Colonic mucosa (tissue), 4 donors: Measurements from ENCODE around the gene ARHGAP23. TPM values are rescaled to one million over a fixed set of nuclear protein-coding genes. Genes with fewer than 3 reads are reported as not detected.
"Not testable (repeated sequence)": the region's sequence is repeated elsewhere in the genome, so short reads cannot be mapped to it uniquely, and the experiment has no call there.

Source experiments
- DNase-seq: peaks from one replicate; pipeline ENCODE4 v3.0.0-alpha.2; 2020
- H3K27ac ChIP-seq: fragments of 200-600 bp; one replicate; pipeline ENCODE4 v1.8.0; 2021
- H3K27me3 ChIP-seq: fragments of 200-600 bp; one replicate; pipeline ENCODE4 v1.8.0; 2021
- H3K36me3 ChIP-seq: fragments of 200-600 bp; one replicate; pipeline ENCODE4 v1.8.0; 2021
- H3K4me1 ChIP-seq: fragments of 200-600 bp; one replicate; pipeline ENCODE4 v1.8.0; 2021; ENCODE audit warnings: mild to moderate bottlenecking
- H3K4me3 ChIP-seq: fragments of 200-600 bp; one replicate; pipeline ENCODE4 v1.8.0; 2021
- H3K9ac ChIP-seq, 2 donors: one replicate each; pipeline ENCODE4 v1.7.0; 2013; ENCODE audit warnings: control low read depth in 2 of 2, low read depth in 2 of 2, low read length in 2 of 2
- H3K9me3 ChIP-seq: fragments of 200-600 bp; one replicate; pipeline ENCODE4 v1.8.0; 2021
- intact Hi-C: fragments of 100-400 bp; cut with DNase I; formaldehyde crosslinking; loops from one replicate; pipeline ENCODE4 v1.14.1; 2022
- total RNA-seq, 2 donors: library from RNA; stranded (reverse); fragmentation: NEBNext Ultra II Directional in 1 of 2; extraction: Animal tissue kit (Norgen Biotek cat#: 25700) in 1 of 2; gene quantifications; one replicate each; pipeline ENCODE4 v1.2.1, GENCODE V29; 2021
- TF ChIP-seq, protein P1 (sequence below): fragments of 200-600 bp; IDR thresholded peaks from one replicate; pipeline ENCODE4 v1.8.0; 2022; ENCODE audit warnings: antibody characterized with exemption, mild to moderate bottlenecking
- donor health status: healthy.
- donor health status: DM: no; HTN: no; CAD: no.
- donor health status: DM: no; HTN: no; CAD: no.

ARHGAP23 gene
- total RNA-seq, 2 donors from 2014 or later: 4.0 to 14.1 TPM

GRCh38 chr17:38482039-38482699 is 53.9 kb downstream of the ARHGAP23 start:
- not testable (repeated sequence) for DNase-seq, H3K9ac ChIP-seq, H3K27ac ChIP-seq, H3K27me3 ChIP-seq, H3K4me3 ChIP-seq, H3K4me1 ChIP-seq, H3K36me3 ChIP-seq, H3K9me3 ChIP-seq
- intact Hi-C loops: loop anchor here (5.0 kb wide), 2 partner anchors 40 to 60 kb away; no protein-coding TSS in a partner anchor

GRCh38 chr17:38482700-38483043 is 54.4 kb downstream of the ARHGAP23 start:
- not testable (repeated sequence) for H3K36me3 ChIP-seq, H3K9ac ChIP-seq, H3K4me1 ChIP-seq, H3K27me3 ChIP-seq, H3K4me3 ChIP-seq, H3K27ac ChIP-seq, H3K9me3 ChIP-seq, DNase-seq
- intact Hi-C loops: loop anchor here (5.0 kb wide), 2 partner anchors 40 to 60 kb away; no protein-coding TSS in a partner anchor

DNA sequence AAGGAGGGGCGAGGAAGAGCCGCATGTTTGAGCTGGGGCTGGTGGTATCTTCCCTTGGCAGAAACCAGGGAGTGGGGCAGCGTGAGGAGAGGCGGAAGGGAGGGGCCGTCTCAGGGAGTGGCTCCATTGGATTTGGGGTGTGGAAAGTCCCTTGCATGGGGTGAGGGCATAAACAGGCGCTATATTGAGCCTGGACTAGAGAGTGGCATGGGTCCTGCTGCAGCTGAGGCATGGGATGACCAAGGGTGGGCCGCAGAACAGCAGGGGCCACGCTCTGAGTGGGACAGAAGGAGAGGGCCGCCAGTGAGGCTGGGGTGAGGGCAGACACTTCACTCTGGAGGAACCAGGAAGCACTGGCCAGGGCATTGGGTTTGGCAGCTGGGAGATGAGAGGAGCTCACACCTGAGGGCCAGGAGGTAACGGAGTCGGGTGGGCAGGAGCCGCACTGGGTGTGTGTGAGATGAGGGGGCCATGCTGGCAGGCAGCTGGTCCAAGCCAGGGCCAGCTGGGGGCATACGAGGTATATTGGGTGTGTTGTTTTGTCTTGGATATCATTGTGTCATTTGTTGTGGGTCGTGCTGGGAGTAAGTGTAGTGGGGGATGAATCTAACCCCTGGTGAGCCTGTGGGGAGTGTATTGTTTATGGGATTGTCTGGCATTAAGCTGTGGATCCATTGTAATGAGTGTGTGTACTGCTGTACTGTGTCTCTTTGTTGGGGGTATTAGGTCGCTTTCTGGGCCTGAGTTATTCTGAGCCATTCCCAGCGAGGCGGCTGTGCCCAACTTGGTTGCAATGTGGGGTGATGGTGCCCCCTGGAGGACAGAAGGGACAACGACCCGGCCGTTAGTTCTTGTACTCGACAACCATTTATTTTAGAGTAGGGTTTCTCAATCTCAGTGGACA is 56.2 kb downstream of the ARHGAP23 start:
- H3K9ac ChIP-seq, H3K4me3 ChIP-seq, H3K9me3 ChIP-seq, H3K36me3 ChIP-seq, H3K27me3 ChIP-seq, H3K27ac ChIP-seq, H3K4me1 ChIP-seq: not testable (repeated sequence)
- TF ChIP-seq, protein P1, sequence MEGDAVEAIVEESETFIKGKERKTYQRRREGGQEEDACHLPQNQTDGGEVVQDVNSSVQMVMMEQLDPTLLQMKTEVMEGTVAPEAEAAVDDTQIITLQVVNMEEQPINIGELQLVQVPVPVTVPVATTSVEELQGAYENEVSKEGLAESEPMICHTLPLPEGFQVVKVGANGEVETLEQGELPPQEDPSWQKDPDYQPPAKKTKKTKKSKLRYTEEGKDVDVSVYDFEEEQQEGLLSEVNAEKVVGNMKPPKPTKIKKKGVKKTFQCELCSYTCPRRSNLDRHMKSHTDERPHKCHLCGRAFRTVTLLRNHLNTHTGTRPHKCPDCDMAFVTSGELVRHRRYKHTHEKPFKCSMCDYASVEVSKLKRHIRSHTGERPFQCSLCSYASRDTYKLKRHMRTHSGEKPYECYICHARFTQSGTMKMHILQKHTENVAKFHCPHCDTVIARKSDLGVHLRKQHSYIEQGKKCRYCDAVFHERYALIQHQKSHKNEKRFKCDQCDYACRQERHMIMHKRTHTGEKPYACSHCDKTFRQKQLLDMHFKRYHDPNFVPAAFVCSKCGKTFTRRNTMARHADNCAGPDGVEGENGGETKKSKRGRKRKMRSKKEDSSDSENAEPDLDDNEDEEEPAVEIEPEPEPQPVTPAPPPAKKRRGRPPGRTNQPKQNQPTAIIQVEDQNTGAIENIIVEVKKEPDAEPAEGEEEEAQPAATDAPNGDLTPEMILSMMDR: peak; percentile 60
- intact Hi-C loops: loop anchor here (5.0 kb wide), 2 partner anchors 42 to 62 kb away; no protein-coding TSS in a partner anchor
- DNase-seq: peak; percentile 67

DNA sequence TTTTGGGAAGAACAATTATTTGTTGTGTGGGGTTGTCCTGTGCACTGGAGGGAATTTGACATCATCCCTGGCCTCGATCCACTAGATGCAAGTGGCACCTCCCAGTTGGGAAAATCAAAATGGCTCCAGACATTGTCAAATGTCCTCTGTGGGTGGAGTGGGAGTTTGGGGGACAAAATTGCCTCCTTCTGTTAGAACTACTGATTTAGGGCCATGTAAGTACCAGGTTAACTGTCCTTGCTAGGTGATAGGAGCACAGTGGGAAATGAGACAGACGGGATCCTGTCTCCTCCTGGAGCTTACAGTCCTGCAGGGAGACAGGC is 56.8 kb downstream of the ARHGAP23 start:
- no peak for DNase-seq
- no peak overlapping the region for H3K27ac ChIP-seq
- H3K4me3 ChIP-seq: no peak overlapping the region
- no peaks in the 10 kb centered on the region for H3K4me1 ChIP-seq
- H3K27me3 ChIP-seq: no peaks in the 10 kb centered on the region
- intact Hi-C loops: no loop called here
- no peaks in the 10 kb centered on the region for H3K9me3 ChIP-seq
- H3K9ac ChIP-seq: no peak overlapping the region
- H3K36me3 ChIP-seq: no peaks in the 10 kb centered on the region
- TF ChIP-seq, protein P1: peak; percentile 5

GRCh38 chr17:38485681-38486298 is 57.5 kb downstream of the ARHGAP23 start:
- H3K9me3 ChIP-seq, intact Hi-C loops, H3K36me3 ChIP-seq, H3K27ac ChIP-seq, H3K27me3 ChIP-seq, H3K4me3 ChIP-seq, H3K4me1 ChIP-seq, H3K9ac ChIP-seq, DNase-seq: not testable (repeated sequence)

GRCh38 chr17:38489774-38490173 is 61.5 kb downstream of the ARHGAP23 start:
- intact Hi-C loops: loop anchor here (5.0 kb wide), 1 partner anchor 178 kb away; no protein-coding TSS in a partner anchor
- H3K36me3 ChIP-seq, H3K4me3 ChIP-seq, H3K9me3 ChIP-seq, H3K4me1 ChIP-seq, DNase-seq, H3K9ac ChIP-seq, H3K27ac ChIP-seq, H3K27me3 ChIP-seq: not testable (repeated sequence)

DNA sequence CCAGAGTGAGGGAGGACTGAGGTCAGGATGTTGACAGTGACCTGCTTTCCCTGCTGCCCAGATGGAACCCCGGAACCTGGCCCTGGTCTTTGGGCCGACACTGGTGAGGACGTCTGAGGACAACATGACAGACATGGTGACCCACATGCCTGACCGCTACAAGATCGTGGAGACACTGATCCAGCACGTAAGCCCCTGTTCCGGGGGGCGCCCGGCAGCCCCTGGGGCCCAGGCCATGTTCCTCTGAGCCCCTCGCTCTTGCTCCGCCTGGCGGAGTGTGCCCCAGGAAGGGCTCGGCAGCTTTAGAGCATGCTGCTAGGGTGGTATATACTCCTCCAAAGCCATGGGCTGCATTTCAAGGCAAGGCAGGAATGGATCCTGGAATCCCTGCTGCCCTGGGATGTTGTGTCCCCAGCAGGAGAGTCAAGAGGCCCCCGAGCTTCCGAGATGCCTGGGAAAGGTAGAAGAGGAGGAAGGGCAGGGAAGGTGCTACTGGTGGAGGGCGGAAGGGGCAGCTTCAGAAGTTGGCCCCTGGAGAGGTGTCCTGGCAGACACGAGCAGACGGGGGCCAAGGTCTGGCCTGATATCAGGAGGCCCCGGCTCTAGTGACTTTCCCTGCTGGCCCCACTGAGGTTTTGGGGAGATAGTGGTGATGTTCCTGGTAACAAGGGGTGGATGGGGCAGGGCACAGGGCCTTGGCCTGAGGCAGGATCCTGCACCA is 63.2 kb downstream of the ARHGAP23 start:
- not testable (repeated sequence) for H3K9me3 ChIP-seq, H3K4me1 ChIP-seq, H3K9ac ChIP-seq, H3K4me3 ChIP-seq, H3K27me3 ChIP-seq, DNase-seq, H3K27ac ChIP-seq, H3K36me3 ChIP-seq
- intact Hi-C loops: loop anchor here (5.0 kb wide), 1 partner anchor 176 kb away; no protein-coding TSS in a partner anchor
